ENCODE results near the gene NF2. TPM values are rescaled to one million over a fixed set of nuclear protein-coding genes. Genes with fewer than 3 reads are reported as not detected.

Gene NF2
- total RNA-seq, 1 experiment from 2014 or later, result 40.5 TPM

- H3K27ac ChIP-seq (ENCODE audit: low read depth, low read length, poor library complexity, severe bottlenecking), result no peak overlapping the region
- H3K4me1 ChIP-seq (ENCODE audit: insufficient read depth, low read length, poor library complexity, severe bottlenecking), result no peaks in the 10 kb centered on the region
- H3K4me3 ChIP-seq (ENCODE audit: low read depth, low read length, poor library complexity, severe bottlenecking), result no peak overlapping the region
- H3K36me3 ChIP-seq (ENCODE audit: insufficient read depth, low read length, poor library complexity, severe bottlenecking), result no peaks in the 10 kb centered on the region
- H3K27me3 ChIP-seq (replicated peaks; ENCODE audit: insufficient read depth, low read depth, low read length, poor library complexity), result no peaks in the 10 kb centered on the region
- POLR2A ChIA-PET (ENCODE audit: low non-redundant PET), result no interaction called here
- DNase-seq (ENCODE audit: low spot score), result no peak
- H3K9me3 ChIP-seq (ENCODE audit: low read depth, low read length, poor library complexity, severe bottlenecking), result no peaks in the 10 kb centered on the region
- CTCF ChIA-PET, result no interaction called here
- intact Hi-C loops (cut with micrococcal nuclease; ENCODE audit: unreplicated experiment), result no loop called here
- no TSS peak for BruUV-seq (replicated peaks)
- TF ChIP-seq, protein P1, sequence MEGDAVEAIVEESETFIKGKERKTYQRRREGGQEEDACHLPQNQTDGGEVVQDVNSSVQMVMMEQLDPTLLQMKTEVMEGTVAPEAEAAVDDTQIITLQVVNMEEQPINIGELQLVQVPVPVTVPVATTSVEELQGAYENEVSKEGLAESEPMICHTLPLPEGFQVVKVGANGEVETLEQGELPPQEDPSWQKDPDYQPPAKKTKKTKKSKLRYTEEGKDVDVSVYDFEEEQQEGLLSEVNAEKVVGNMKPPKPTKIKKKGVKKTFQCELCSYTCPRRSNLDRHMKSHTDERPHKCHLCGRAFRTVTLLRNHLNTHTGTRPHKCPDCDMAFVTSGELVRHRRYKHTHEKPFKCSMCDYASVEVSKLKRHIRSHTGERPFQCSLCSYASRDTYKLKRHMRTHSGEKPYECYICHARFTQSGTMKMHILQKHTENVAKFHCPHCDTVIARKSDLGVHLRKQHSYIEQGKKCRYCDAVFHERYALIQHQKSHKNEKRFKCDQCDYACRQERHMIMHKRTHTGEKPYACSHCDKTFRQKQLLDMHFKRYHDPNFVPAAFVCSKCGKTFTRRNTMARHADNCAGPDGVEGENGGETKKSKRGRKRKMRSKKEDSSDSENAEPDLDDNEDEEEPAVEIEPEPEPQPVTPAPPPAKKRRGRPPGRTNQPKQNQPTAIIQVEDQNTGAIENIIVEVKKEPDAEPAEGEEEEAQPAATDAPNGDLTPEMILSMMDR (conservative IDR thresholded peaks at IDR 0.05; ENCODE audit: low read depth, low read length), result no peak
- TF ChIP-seq EZH2 (IDR thresholded peaks at IDR 0.05; ENCODE audit: borderline replicate concordance, low read depth, low read length, poor library complexity, severe bottlenecking), result no peak
Observed at GRCh38 chr22:29665486-29665885, 62.1 kb downstream of the NF2 start.

DNA sequence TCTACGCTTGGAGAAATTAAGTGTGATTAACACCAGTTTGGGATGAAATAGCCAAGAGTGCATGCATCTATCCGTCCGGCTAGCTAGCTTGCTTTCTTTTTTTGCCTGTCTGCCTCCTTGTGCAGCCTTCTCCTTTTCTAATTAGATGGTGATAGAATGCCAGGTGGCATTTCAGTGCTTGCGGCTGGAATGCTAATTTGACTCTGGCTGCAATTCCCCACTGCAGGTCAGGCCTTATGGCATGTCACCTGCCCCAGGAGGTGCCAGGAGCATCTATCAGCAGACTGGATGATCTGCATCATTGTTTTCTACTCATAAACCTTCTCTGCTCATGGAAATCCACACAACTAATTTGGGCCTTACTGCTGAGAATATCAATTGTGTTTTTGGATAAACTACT lies 65.2 kb downstream of the NF2 start:
- peaks cover 3% of the 10 kb centered on the region for H3K4me1 ChIP-seq (ENCODE audit: insufficient read depth, low read length, poor library complexity, severe bottlenecking)
- intact Hi-C loops (cut with micrococcal nuclease; ENCODE audit: unreplicated experiment), result no loop called here
- no peaks in the 10 kb centered on the region for H3K9me3 ChIP-seq (ENCODE audit: low read depth, low read length, poor library complexity, severe bottlenecking)
- BruUV-seq (replicated peaks), result no TSS peak
- no peak for DNase-seq (ENCODE audit: low spot score)
- ChIA-PET POLR2A (ENCODE audit: low non-redundant PET) (interaction anchor here (0.5 kb wide), 1 partner anchor 21 kb away, joined by 4 read pairs; no protein-coding TSS in a partner anchor), CTCF (no interaction called here)
- H3K27ac ChIP-seq (ENCODE audit: low read depth, low read length, poor library complexity, severe bottlenecking), result no peak overlapping the region
- H3K4me3 ChIP-seq (ENCODE audit: low read depth, low read length, poor library complexity, severe bottlenecking), result no peak overlapping the region
- no peaks in the 10 kb centered on the region for H3K27me3 ChIP-seq (replicated peaks; ENCODE audit: insufficient read depth, low read depth, low read length, poor library complexity)
- TF ChIP-seq, protein P1 (conservative IDR thresholded peaks at IDR 0.05; ENCODE audit: low read depth, low read length), result no peak
- no peak for TF ChIP-seq EZH2 (IDR thresholded peaks at IDR 0.05; ENCODE audit: borderline replicate concordance, low read depth, low read length, poor library complexity, severe bottlenecking)
- H3K36me3 ChIP-seq (ENCODE audit: insufficient read depth, low read length, poor library complexity, severe bottlenecking), result peaks cover 3% of the 10 kb centered on the region

DNA sequence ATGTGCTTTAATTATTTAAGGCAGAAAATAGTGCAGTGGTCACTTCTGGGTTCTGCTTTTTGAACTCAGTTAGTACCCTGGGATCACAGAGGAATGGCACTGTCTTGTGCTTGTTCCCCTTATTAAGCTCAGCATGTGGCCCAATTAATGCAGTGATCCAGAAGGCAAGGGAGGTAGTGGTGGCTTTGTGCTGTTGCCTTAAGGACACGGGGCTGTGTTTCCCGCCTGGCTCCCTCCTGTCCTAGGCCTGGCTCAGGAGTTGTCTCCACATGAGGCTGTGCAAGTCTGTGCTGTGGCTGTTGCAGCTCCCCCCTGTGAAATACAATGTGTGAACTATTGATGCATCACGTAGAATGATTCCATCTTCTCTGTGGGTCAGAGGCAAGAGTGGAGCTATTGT lies 67.2 kb downstream of the NF2 start:
- intact Hi-C loops (cut with micrococcal nuclease; ENCODE audit: unreplicated experiment), result no loop called here
- ChIA-PET POLR2A (ENCODE audit: low non-redundant PET) (no interaction called here), CTCF (interaction anchor here (0.6 kb wide), 1 partner anchor 717 kb away, joined by 3 read pairs; the partner anchor contains the start of gene RNF215)
- Histone ChIP-seq H3K4me3 (ENCODE audit: low read depth, low read length, poor library complexity, severe bottlenecking) (no peak overlapping the region), H3K36me3 (ENCODE audit: insufficient read depth, low read length, poor library complexity, severe bottlenecking) (peaks cover 12% of the 10 kb centered on the region), H3K27ac (ENCODE audit: low read depth, low read length, poor library complexity, severe bottlenecking) (no peak overlapping the region), H3K27me3 (replicated peaks; ENCODE audit: insufficient read depth, low read depth, low read length, poor library complexity) (no peaks in the 10 kb centered on the region), H3K4me1 (ENCODE audit: insufficient read depth, low read length, poor library complexity, severe bottlenecking) (peaks cover 3% of the 10 kb centered on the region), H3K9me3 (ENCODE audit: low read depth, low read length, poor library complexity, severe bottlenecking) (no peaks in the 10 kb centered on the region)
- peak; percentile 55 for DNase-seq (ENCODE audit: low spot score)
- BruUV-seq (replicated peaks), result no TSS peak
- TF ChIP-seq EZH2 (IDR thresholded peaks at IDR 0.05; ENCODE audit: borderline replicate concordance, low read depth, low read length, poor library complexity, severe bottlenecking), result no peak
- TF ChIP-seq, protein P1 (conservative IDR thresholded peaks at IDR 0.05; ENCODE audit: low read depth, low read length), result no peak
